Measurements from ENCODE around the gene CACNA1A. TPM values are rescaled to one million over a fixed set of nuclear protein-coding genes. Genes with fewer than 3 reads are reported as not detected.

The CACNA1A gene
- total RNA-seq, 4 donors from 2014 or later: 1.1 TPM; not detected in 3

DNA sequence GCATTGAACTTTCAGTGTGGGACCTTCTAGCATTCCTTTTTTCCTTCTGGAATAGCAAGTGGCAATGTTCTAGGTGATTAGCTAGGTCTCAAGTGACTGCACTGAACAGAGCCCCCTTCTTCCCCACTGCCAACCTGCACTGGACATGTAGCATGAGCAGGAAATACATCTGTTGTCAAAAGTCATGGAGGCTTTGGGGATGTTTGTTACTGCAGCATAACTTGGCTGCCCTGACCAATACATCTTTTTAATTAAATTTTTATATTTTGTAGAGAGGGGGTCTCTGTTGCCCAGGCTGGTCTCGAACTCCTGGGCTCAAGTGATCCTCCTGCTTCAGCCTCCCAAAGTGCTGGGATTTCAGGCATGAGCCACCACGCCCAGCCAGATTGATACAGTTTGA, 163.6 kb downstream of the CACNA1A start:
- Histone ChIP-seq H3K27ac (no peak overlapping the region), H3K4me3 (no peak overlapping the region), H3K4me1 (no peaks in the 10 kb centered on the region), H3K36me3 (no peaks in the 10 kb centered on the region), H3K9me3 (peaks cover 0 to 6% (median 0%) of the 10 kb centered on the region in 3 donors), H3K27me3 (peaks cover 0 to 14% (median 0%) of the 10 kb centered on the region in 4 donors)
- DNase-seq: no peak
- TF ChIP-seq POLR2A (IDR thresholded peaks at IDR 0.05): no peak
- no peak for TF ChIP-seq CTCF (IDR thresholded peaks at IDR 0.05)
- 15 to 32% methylated on average over 2 of the region's 2 CpGs for WGBS, 2 donors
- intact Hi-C loops (cut with DNase I): no loop called here

- Histone ChIP-seq H3K27ac (no peak overlapping the region), H3K36me3 (no peaks in the 10 kb centered on the region), H3K27me3 (peaks cover 0 to 19% (median 0%) of the 10 kb centered on the region in 4 donors), H3K9me3 (peaks cover 0 to 15% (median 0%) of the 10 kb centered on the region in 3 donors), H3K4me1 (no peaks in the 10 kb centered on the region), H3K4me3 (no peak overlapping the region)
- TF ChIP-seq POLR2A (IDR thresholded peaks at IDR 0.05): no peak
- TF ChIP-seq CTCF (IDR thresholded peaks at IDR 0.05): no peak
- DNase-seq: no peak
- 53 to 70% methylated on average over 8 to 13 of the region's 13 CpGs for WGBS, 2 donors
- intact Hi-C loops (cut with DNase I): no loop called here
These were observed 166.4 kb downstream of the CACNA1A start for GRCh38 chr19:13339869-13340268.

DNA sequence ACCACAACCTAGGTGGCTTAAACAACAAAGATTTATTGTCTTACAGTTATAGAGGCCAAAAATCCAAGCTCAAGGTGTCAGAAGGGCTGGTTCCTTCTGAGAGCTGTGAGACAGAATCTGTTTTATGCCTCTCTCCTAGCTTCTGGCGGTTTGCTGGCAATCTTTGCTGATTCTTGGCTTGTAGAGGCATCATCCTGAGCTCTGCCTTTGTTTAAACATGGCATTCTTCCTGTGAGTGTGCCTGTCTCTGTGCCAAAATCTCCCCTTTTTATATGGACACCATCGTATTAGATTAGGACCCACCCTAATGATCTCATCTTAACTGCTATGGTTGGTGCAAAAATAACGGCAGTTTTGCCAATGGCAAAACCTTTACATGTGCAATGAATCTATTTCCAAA, 169.1 kb downstream of the CACNA1A start:
- Histone ChIP-seq H3K36me3 (no peaks in the 10 kb centered on the region), H3K4me3 (no peak overlapping the region), H3K27me3 (peaks cover 0 to 31% (median 0%) of the 10 kb centered on the region in 4 donors), H3K9me3 (peaks cover 0 to 9% (median 0%) of the 10 kb centered on the region in 3 donors), H3K4me1 (no peaks in the 10 kb centered on the region), H3K27ac (no peak overlapping the region)
- no peak for DNase-seq
- intact Hi-C loops (cut with DNase I): no loop called here
- TF ChIP-seq CTCF (IDR thresholded peaks at IDR 0.05) (no peak), POLR2A (IDR thresholded peaks at IDR 0.05) (no peak)
- WGBS, 2 donors: 29 to 45% methylated on average over 3 of the region's 3 CpGs

- Histone ChIP-seq H3K27me3 (peaks cover 0 to 30% (median 0%) of the 10 kb centered on the region in 4 donors), H3K4me1 (no peaks in the 10 kb centered on the region), H3K27ac (no peak overlapping the region), H3K36me3 (no peaks in the 10 kb centered on the region), H3K4me3 (no peak overlapping the region), H3K9me3 (peaks cover 0 to 14% (median 0%) of the 10 kb centered on the region in 3 donors)
- DNase-seq: no peak
- intact Hi-C loops (cut with DNase I): no loop called here
- 69 to 70% methylated on average over 7 of the region's 7 CpGs for WGBS, 2 donors
- TF ChIP-seq CTCF (IDR thresholded peaks at IDR 0.05) (no peak), POLR2A (IDR thresholded peaks at IDR 0.05) (no peak)
These were observed 171.3 kb downstream of the CACNA1A start for GRCh38 chr19:13334801-13335481.

DNA sequence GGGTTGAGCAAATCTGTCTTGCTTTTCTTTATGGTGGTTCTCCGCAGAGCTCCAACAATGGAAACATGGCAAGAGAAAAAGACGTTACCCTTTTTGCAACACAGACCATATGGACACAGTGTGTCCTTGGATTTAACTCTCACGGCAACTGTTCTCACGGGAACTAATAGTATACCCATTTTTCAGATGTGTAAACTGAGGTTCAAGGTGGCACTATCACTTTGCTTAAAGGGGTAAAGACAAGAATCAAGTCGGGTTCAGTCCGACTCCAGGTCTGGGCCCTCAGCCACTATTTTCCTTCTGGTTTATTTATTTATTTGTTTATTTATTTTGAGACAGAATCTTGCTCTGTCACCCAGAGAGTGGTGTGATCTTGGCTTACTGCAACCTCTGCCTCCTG, 176.0 kb downstream of the CACNA1A start:
- H3K4me1 ChIP-seq: no peaks in the 10 kb centered on the region
- intact Hi-C loops (cut with DNase I): no loop called here
- no peak overlapping the region for H3K4me3 ChIP-seq
- H3K36me3 ChIP-seq: no peaks in the 10 kb centered on the region
- H3K27me3 ChIP-seq: peaks cover 0 to 21% (median 0%) of the 10 kb centered on the region in 4 donors
- no peak for TF ChIP-seq CTCF (IDR thresholded peaks at IDR 0.05)
- no peak for TF ChIP-seq POLR2A (IDR thresholded peaks at IDR 0.05)
- H3K9me3 ChIP-seq: peaks cover 0 to 6% (median 0%) of the 10 kb centered on the region in 3 donors
- H3K27ac ChIP-seq: no peak overlapping the region
- no peak for DNase-seq
- WGBS, 2 donors: 89 to 93% methylated on average over 6 of the region's 6 CpGs

Data from esophagus squamous epithelium (tissue), 5 donors.